Fibroblast of lung (primary cell): ENCODE results near the gene HEMK1. TPM values are rescaled to one million over a fixed set of nuclear protein-coding genes. Genes with fewer than 3 reads are reported as not detected.

ENCODE experiments used
- DNase-seq, 2 donors: peaks; one replicate each; pipeline versions ENCODE4 v3.0.0 to v3.0.0-alpha.2; 2010; ENCODE audit warnings: low read depth in 2 of 2
- H2AFZ ChIP-seq: 2 replicates; pipeline ENCODE4 v1.5.1; 2012; ENCODE audit warnings: low read length, control low read depth, inconsistent platforms
- H3K27ac ChIP-seq: 2 replicates; pipeline ENCODE4 v1.5.1; 2011; ENCODE audit warnings: low read length, control low read depth; ENCODE audit not compliant: insufficient read depth
- H3K27me3 ChIP-seq: 2 replicates; pipeline ENCODE4 v1.5.1; 2011; ENCODE audit warnings: mild to moderate bottlenecking, low read length; ENCODE audit not compliant: control insufficient read depth, insufficient read depth
- H3K36me3 ChIP-seq: 2 replicates; pipeline ENCODE4 v1.5.1; 2011; ENCODE audit warnings: low read length; ENCODE audit not compliant: control insufficient read depth, insufficient read depth
- H3K4me1 ChIP-seq: 2 replicates; pipeline ENCODE4 v1.5.1; 2011; ENCODE audit warnings: low read length; ENCODE audit not compliant: control insufficient read depth, insufficient read depth; ENCODE audit errors: extremely low read depth
- H3K4me2 ChIP-seq: 2 replicates; pipeline ENCODE4 v1.5.1; 2011; ENCODE audit warnings: low read length, control low read depth; ENCODE audit not compliant: insufficient read depth; ENCODE audit errors: extremely low read depth
- H3K4me3 ChIP-seq, 4 experiments: fragments of 200-600 bp in 1 of 4; sonication (generic) in 1 of 4; replicated peaks in 1 of 4; 2 replicates each; pipeline ENCODE4 v1.5.1; 2011 to 2016; ENCODE audit warnings: low read length in 4 of 4, low read depth in 3 of 4, mild to moderate bottlenecking in 3 of 4, control low read depth in 2 of 4, inconsistent platforms in 1 of 4, mixed read lengths in 1 of 4; ENCODE audit not compliant: insufficient read depth in 1 of 4; ENCODE audit errors: control extremely low read depth in 1 of 4
- H3K79me2 ChIP-seq: 2 replicates; pipeline ENCODE4 v1.5.1; 2012; ENCODE audit warnings: mild to moderate bottlenecking, low read length, inconsistent platforms; ENCODE audit not compliant: control insufficient read depth, insufficient read depth
- H3K9ac ChIP-seq: 2 replicates; pipeline ENCODE4 v1.5.1; 2011; ENCODE audit warnings: mild to moderate bottlenecking, low read length, control low read depth; ENCODE audit not compliant: insufficient read depth
- H3K9me3 ChIP-seq: 2 replicates; pipeline ENCODE4 v1.5.1; 2012; ENCODE audit warnings: low read depth, low read length; ENCODE audit not compliant: control insufficient read depth, insufficient read depth
- H4K20me1 ChIP-seq: 2 replicates; pipeline ENCODE4 v1.5.1; 2011; ENCODE audit warnings: low read length; ENCODE audit not compliant: control insufficient read depth, insufficient read depth; ENCODE audit errors: extremely low read depth
- CTCF ChIP-seq, 2 donors: IDR thresholded peaks in 1 of 2; conservative IDR thresholded peaks in 1 of 2; 1 replicate in 1 of 2; 2 replicates in 1 of 2; pipeline ENCODE4 v1.5.1; 2011 to 2012; ENCODE audit warnings: low read length in 2 of 2, control low read depth in 1 of 2, inconsistent platforms in 1 of 2, low read depth in 1 of 2, mild to moderate bottlenecking in 1 of 2
- EZH2 ChIP-seq: IDR thresholded peaks from 2 replicates; pipeline ENCODE4 v1.5.1; 2012; ENCODE audit warnings: low read length, control low read depth, mild to moderate bottlenecking; ENCODE audit errors: missing control alignments
- polyA plus RNA-seq, 2 donors: library from polyadenylated mRNA; depleted of rRNA in 1 of 2; stranded (reverse) in 1 of 2; unstranded in 1 of 2; fragments of >200 nt; gene quantifications; 2 replicates each; pipeline ENCODE4 v1.2.1, GENCODE V29; 2011 to 2012; ENCODE audit warnings: missing spikeins in 1 of 2
- total RNA-seq: library from RNA; depleted of rRNA; stranded (reverse); fragments of >200 nt; gene quantifications from 2 replicates; pipeline ENCODE4 v1.2.1, GENCODE V29; 2014

The HEMK1 gene
- total and polyA plus RNA-seq, 2 donors (not counting 1 experiment from before 2014, with no cell fraction given), result 8.4 to 12.7 TPM

DNA sequence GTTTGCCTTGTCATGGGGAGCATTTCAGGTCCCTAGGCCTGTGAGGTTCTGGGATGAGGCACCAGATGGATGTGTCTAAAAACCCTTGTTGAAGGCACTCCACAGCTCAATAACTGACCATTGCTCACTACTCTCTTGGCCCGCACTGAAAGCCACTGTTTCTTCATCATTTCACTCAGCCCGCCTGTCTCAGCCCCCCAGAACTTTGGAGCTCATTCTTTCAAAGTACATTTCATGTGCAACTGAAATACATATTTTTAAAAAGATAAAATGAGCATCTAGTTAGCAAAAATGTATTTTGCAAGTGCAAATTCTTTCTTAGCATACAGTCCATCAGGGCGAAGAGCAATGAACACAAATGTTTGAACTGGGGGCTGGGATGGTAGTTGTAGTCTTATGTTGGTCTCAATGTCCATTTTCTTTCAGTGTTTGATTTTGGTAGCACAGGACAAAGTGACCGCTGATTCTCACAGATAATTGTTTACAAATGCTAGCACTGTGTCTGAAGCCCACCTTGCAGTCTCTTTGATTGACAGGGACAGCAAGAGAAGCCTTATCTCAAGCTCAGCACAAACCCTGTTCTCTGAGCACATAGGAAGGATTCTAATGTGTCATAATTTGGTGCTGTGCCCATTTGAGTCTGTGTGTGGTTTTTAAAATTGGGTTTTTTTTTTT, 19.6 kb downstream of the HEMK1 start:
- no peaks in the 10 kb centered on the region for H3K27me3 ChIP-seq
- no peak overlapping the region for H3K4me3 ChIP-seq
- TF ChIP-seq EZH2, result no peak
- TF ChIP-seq CTCF (conservative IDR thresholded peaks at IDR 0.05 in 1 of 2, IDR thresholded peaks at IDR 0.05 in 1 of 2; ENCODE audit: low read depth in 1 of 2, low read length in 2 of 2), result no peak
- H3K79me2 ChIP-seq, result no peaks in the 10 kb centered on the region
- H2AFZ ChIP-seq, result no peak overlapping the region
- peak; percentile 18 to 27 for DNase-seq
- H3K9ac ChIP-seq, result no peak overlapping the region
- no peaks in the 10 kb centered on the region for H3K4me1 ChIP-seq
- no peak overlapping the region for H3K4me2 ChIP-seq
- no peaks in the 10 kb centered on the region for H3K9me3 ChIP-seq
- no peak overlapping the region for H3K27ac ChIP-seq
- no peaks in the 10 kb centered on the region for H4K20me1 ChIP-seq
- H3K36me3 ChIP-seq, result no peaks in the 10 kb centered on the region

DNA sequence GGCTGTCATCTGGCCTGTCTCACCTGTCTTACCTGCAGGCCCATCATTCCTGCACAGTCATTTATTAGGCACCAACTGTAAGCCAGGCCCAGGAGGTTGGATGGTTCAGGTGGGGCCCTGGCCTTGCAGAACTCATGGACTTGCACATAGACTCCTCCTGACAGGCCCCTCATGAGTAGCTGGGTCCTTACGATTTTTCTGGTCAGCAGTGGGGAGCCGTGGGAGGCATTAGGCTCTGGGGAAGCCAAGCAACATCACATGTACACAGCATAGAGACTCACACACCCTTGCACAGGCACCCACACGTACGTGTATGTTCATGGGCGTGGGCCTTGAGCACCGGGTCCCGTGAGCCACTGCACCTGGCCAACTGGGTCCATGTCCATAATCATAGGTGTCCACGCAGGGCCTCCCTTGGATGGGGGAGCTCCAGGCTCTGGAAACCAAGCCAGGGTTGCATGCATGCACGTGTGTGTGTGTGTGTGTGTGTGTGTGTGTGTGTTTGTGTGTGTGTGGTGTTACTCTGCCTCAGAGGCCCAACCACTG, 21.9 kb downstream of the HEMK1 start:
- no peaks in the 10 kb centered on the region for H3K36me3 ChIP-seq
- H3K9me3 ChIP-seq, result no peaks in the 10 kb centered on the region
- no peak overlapping the region for H2AFZ ChIP-seq
- H4K20me1 ChIP-seq, result no peaks in the 10 kb centered on the region
- no peaks in the 10 kb centered on the region for H3K4me1 ChIP-seq
- H3K4me2 ChIP-seq, result no peak overlapping the region
- H3K27me3 ChIP-seq, result no peaks in the 10 kb centered on the region
- TF ChIP-seq CTCF (conservative IDR thresholded peaks at IDR 0.05 in 1 of 2, IDR thresholded peaks at IDR 0.05 in 1 of 2; ENCODE audit: low read depth in 1 of 2, low read length in 2 of 2), result no peak
- TF ChIP-seq EZH2, result no peak
- no peak for DNase-seq
- H3K9ac ChIP-seq, result no peak overlapping the region
- no peak overlapping the region for H3K27ac ChIP-seq
- no peaks in the 10 kb centered on the region for H3K79me2 ChIP-seq
- H3K4me3 ChIP-seq, result no peak overlapping the region

GRCh38 chr3:50592568-50592967, 23.2 kb downstream of the HEMK1 start:
- Histone ChIP-seq H3K4me1 (no peaks in the 10 kb centered on the region), H4K20me1 (no peaks in the 10 kb centered on the region), H3K36me3 (no peaks in the 10 kb centered on the region), H3K79me2 (no peaks in the 10 kb centered on the region), H3K9ac (no peak overlapping the region), H3K4me2 (no peak overlapping the region), H3K27me3 (no peaks in the 10 kb centered on the region), H2AFZ (no peak overlapping the region), H3K4me3 (no peak overlapping the region), H3K9me3 (no peaks in the 10 kb centered on the region), H3K27ac (no peak overlapping the region)
- DNase-seq, result no peak
- no peak for TF ChIP-seq EZH2
- TF ChIP-seq CTCF (conservative IDR thresholded peaks at IDR 0.05 in 1 of 2, IDR thresholded peaks at IDR 0.05 in 1 of 2; ENCODE audit: low read depth in 1 of 2, low read length in 2 of 2), result no peak
